GM19240 (cell line): ENCODE results near the gene RASSF5.

Experiments used
- DNase-seq: peaks from one replicate; pipeline ENCODE4 v3.0.0; 2011; ENCODE audit warnings: low spot score; ENCODE audit not compliant: insufficient read length

Gene RASSF5, protein sequence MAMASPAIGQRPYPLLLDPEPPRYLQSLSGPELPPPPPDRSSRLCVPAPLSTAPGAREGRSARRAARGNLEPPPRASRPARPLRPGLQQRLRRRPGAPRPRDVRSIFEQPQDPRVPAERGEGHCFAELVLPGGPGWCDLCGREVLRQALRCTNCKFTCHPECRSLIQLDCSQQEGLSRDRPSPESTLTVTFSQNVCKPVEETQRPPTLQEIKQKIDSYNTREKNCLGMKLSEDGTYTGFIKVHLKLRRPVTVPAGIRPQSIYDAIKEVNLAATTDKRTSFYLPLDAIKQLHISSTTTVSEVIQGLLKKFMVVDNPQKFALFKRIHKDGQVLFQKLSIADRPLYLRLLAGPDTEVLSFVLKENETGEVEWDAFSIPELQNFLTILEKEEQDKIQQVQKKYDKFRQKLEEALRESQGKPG

DNA sequence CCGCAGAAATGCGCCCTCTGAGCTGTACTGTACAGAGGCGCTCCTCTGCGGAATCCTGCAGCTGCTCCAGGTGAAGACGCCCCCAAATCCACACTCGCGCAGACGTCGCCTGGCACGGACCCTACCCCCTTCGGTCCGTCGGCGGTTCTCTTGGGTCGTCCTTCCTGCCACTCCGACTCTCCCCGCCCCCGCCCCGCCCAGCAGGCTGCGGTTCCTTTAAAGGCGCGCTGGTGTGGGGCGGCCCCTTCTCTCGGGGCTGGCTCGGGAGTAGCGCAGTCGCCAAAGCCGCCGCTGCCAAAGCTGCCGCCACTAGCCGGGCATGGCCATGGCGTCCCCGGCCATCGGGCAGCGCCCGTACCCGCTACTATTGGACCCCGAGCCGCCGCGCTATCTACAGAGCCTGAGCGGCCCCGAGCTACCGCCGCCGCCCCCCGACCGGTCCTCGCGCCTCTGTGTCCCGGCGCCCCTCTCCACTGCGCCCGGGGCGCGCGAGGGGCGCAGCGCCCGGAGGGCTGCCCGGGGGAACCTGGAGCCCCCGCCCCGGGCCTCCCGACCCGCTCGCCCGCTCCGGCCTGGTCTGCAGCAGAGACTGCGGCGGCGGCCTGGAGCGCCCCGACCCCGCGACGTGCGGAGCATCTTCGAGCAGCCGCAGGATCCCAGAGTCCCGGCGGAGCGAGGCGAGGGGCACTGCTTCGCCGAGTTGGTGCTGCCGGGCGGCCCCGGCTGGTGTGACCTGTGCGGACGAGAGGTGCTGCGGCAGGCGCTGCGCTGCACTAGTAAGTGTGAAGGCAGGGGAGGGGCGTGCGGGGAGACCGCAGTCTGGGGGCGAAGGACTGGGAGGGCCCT is at the start of gene RASSF5:
Gene RASSF5, plus strand, starts transcription at position 248 of the 846 bp plus-strand sequence. Its CDS starts 72 bp downstream, at position 320.
- DNase-seq: peak; percentile 66

DNA sequence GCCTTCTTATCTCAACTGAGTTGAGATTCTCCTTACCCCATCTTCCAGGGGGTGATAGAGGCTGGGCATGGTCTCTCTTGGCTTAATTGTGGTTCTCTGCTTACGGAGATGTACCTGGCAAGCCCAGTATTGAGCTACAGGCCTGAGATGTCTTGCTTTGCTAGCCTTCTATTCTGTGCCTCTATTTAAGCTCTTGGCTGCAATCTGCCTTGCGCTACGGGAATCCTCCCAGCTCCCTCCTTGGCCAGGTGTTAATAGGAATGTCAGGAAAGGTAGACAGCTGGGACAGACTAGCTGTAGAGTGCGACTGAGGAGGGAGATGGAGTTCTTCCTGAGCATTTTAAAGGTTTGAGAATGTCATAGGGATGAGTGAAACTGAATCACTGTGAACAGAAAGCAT is 47.6 kb upstream of the RASSF5 start:
- DNase-seq: no peak

- no peak for DNase-seq
Measured at GRCh38 chr1:206460836-206461426, 46.4 kb upstream of the RASSF5 start.

DNA sequence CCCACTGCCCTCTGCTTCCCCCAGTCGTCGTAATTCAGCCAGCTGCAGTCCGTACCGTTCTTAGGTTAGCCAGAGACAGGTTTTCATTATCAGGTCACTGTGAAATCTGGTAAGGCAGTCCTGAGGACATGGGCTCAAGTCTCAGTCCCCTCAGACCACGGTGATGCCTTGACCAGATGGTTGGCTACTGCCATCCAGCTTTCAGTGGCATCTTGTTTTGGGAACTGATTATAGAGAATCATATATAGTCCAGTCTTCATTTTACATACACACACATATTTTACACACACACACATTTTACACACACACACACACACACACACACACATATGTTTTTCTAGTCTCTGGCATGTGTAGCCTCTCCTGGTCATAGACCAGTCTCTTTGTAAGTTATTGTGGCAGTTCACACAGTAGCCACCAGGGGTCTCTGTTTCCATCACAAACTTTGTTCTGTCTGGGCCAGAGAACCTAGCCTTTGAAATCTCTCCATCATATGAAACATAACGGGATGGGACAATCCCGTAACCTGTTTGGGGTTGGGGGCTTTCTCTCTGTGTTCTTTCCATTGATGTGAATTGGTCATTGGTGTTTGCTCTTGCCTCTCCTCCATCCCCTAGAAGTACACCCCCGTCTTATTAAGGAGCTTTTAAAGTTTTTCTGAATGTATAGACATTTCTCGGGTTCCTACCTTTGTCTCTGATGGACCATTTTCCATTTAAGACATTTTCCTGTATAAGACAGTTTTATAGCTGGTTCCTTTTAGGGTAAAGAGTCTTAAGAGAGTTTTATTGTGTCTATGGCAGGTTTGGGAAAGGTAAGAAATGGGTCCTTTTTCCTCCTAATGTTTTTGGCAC is 45.5 kb upstream of the RASSF5 start:
- peak; percentile 61 for DNase-seq

DNA sequence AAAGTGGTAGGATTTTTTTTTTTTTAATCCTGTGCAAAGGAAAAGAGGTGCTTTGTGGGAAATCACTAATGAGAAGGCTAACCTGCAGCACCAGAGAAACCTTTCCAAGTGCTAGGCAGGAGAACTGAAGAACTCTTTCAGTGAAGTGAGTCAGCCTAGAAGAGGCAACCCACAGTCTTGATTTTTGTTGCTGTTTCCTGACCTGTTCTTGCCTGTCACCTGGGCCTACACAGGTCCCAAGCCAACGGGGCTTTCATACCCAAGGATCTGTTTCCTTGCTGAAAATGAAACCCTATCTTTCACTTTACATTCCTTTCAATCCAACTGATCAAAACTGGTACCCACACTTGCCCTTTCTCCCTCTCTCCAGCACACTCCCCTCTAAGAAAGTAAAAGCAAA is 44.2 kb upstream of the RASSF5 start:
- no peak for DNase-seq

GRCh38 chr1:206463911-206464310 is 43.4 kb upstream of the RASSF5 start:
- no peak for DNase-seq

DNA sequence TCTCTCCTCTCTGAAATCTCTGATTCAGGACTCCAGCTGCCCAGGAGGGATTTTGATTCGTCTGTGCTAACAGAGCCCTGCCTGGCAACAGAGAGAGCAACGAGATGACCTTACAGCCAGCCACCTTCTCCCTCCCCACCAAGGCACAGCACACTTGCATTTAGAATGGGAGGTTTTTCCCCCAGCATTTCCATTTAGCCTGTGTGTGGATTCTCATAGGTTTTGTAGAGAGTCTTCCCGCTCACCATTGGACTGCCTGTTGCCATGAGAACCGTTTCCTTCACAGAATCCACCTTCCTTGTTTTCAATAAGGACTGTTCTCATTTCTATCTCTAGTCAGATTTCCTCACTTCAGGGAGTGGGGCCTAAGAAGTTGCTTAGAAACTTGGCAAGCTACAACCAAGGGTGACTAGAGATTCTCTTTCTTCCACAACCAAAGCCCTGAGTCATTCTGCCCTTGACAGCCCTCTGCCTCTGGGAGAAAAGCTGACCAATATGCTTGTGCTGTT is 42.8 kb upstream of the RASSF5 start:
- no peak for DNase-seq

DNA sequence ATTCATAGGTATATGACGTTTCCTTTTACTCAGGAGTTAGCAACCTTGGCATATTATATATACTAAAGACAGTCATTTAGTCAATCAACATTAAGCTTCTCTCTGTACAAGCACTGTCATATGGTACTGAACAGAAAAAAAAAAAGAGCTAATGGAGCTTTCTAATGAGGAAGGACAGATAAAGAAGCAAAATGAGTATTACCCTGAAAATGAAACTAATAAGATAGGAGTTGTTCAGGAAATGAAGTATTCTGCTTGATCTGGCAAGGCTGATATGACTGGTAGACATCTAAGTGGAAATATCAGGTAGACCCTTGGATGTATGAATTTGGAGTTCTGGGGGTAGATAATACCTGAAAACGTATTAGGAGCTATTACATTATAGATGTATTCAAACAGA is 41.4 kb upstream of the RASSF5 start:
- DNase-seq: no peak

- no peak for DNase-seq
Measured at GRCh38 chr1:206466840-206467649, 40.3 kb upstream of the RASSF5 start.

- no peak for DNase-seq
Measured at GRCh38 chr1:206467915-206468314, 39.4 kb upstream of the RASSF5 start.

DNA sequence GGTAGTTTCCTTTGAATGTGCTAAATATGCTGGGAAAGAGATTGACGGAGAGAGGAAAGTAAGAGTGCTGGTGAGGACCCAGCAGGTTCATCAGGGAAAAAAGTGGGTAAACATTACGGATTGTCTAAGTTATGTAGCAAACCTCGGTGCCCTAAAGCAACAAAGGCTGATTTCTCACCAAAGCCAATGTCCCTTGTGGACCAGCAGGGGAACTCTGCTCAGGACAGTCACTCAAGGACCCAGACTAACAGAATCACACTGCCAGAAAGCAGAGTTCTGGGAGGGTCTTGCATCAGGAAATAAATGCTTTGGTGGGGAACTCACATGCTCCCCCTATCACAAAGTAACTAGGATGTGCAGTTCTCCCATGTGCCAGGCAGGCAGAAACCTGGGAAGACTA is 38.8 kb upstream of the RASSF5 start:
- no peak for DNase-seq

DNA sequence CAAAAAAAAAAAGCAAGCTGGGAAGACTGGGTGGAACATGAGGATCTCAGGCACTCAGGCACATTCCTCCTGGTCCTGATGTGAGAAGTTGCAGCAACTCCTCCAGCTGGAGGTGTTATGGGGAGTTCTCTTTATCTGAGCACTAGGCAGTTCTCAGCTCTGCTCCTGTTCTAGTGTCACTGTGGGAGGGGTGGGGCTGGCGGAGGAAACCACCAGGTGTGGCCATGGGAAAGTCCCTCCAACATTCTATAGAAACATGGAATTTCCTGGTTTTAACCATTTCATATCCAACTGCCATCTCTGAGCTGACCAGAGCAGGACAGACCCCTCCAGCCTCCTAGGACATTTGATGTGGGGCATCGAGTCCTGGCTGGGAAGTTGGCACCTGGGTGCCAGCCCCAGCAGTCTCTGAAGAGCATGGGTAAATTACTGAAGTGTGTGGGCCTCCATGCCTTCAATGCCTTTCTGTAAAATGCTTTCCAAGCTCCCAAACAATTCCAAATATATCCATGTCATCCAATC is 37.9 kb upstream of the RASSF5 start:
- DNase-seq: no peak

DNA sequence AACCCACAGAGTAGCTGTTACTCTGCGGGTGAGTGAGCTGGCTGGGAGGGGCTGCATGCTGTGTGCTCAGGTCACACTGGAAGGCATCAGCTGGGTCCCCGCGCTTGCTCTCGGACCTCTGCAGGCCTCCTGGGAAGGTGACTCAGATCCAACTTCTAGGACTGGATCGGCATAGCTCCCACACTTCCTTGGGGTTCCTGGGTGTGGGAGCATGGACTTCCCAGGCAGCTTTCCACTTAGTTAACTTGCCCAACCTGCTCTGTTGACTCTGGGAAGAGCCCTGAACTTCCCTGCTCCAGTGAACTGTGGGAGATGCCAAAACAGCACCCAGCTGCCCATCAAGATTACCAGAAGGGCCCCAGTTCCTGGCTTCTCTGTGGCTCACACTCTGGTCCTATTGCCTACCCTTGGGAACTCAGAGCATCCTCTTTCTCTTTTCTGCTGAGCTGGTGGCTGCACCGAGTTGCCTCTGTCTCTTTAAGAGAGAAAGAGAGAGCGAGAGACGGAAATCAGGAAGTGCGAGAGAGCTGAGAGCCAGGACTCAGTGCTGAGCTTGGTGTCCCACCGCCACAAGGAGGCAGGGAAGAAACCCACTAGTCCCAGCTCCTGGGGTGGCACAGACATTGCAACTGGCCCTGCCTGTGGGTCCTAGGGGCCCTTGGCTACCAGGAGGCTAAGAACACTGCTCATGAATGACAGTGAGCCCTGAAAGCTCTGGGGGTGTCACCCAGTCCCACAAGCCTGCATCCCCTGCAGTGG is 37.2 kb upstream of the RASSF5 start, which contains the start of gene IKBKE:
Gene IKBKE, plus strand, starts transcription at position 544 of the 759 bp plus-strand sequence. CDS start 2,752 bp downstream, outside the sequence.
- DNase-seq: peak; percentile 77

GRCh38 chr1:206470692-206471414 is 36.5 kb upstream of the RASSF5 start:
- DNase-seq: peak; percentile 32

DNA sequence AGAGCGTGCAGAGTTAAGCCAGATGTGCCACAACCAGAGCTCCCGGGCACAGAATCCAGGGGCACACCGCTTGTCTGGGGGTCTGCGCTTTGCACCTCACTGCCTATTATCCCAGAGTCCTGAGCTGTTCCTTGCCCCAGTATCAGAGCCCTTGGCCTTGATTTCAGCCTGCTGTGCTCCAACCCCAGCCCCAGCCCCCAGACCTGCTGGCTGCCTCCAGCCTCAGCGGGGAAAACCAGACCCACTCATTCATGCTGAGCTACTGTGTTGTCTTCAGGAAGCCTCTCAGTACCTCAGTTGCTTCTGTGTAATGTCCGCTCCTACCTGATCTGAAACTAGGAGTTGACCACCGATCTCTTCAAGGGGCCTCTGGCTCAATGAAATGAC is 35.9 kb upstream of the RASSF5 start:
- DNase-seq: no peak

DNA sequence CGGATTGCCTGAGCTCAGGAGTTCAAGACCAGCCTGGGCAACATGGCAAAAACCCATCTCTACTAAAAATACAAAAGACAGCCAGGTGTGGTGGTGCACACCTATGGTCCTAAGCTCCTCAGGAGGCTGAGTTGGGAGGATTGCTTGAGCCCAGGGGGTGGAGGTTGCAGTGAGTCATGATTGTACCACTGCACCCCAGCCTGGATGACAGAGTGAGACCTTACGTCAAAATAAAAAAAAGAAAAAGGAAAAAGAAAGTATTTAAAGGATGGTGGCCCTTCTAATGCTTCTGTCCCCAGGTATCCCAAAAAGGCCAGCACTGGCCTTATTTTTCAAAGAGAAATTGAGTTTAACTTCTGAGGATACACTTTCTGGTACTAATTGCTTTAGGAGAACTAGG is 35.3 kb upstream of the RASSF5 start:
- DNase-seq: no peak

GRCh38 chr1:206472454-206472853 is 34.9 kb upstream of the RASSF5 start:
- DNase-seq: no peak

DNA sequence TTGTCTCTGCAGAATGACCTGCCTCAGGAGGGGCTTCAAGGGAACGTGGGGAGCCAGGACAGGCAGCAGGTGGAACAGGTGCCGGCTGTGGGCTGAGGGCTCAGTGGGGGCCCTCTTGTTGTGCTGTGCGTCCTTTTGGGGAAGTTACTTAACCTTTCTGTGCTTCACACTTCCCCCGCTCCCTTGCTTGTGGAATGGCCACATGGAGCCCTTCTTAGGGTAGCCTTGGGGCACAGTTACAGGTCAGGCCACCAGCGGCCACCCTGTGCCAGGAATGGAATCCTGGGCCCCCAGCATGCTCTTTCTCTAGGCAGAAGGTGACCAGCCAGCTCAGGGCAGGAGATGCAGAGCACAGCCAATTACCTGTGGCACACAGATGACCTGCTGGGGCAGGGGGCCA is 34.4 kb upstream of the RASSF5 start:
- no peak for DNase-seq
